Measurements from ENCODE around the gene MSI2.

Gene MSI2

DNA sequence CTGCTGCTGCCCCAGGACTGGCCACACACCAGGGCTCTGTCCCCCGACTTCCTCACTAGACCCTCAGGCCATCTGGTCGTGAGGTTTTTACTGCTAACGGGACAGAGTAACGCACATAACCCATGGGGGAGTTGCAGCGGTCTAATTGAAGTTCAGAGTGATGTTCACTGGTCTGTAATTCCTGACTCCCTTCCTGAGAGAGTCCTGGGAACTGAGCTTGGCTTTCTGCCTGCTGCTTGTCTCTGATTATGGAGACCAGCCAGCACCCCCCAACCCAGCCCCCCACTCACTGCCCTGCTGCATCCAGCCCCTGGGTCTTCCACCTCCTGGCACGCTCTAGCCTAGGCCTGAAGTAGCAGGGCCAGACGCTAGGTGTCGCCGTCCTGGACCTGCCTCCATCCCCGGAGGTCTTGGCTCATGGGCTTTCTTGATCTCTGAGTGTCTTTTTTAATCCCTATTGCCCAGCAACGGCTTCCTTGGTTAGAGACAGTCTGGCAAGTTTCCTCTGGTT lies 295.8 kb downstream of the MSI2 start:
- no peak for DNase-seq (ENCODE audit: low read depth in 2 of 2)

DNA sequence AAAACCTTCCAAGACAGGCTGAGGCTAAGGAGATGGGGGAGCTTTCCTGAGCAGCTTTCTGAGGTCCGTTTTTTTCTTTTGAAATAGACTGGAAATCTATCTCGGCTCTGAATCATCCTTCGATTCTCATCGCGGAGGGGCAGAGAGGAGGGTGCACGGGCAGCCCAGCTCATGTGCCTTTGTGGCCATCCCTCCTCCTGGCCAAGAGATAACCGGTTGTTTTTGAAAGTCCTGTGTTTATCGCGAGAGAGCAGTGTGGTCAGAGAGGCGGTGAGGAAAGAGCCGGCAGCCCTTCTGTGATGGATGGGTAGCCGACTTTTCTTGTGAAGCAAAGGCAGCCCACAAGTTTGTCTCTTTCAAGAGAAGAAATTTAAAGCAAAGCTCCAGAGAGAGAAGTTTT lies 297.2 kb downstream of the MSI2 start:
- DNase-seq (ENCODE audit: low read depth in 2 of 2) = no peak

- no peak for DNase-seq (ENCODE audit: low read depth in 2 of 2)
Measured at GRCh38 chr17:57553991-57554825, 297.9 kb downstream of the MSI2 start.

DNA sequence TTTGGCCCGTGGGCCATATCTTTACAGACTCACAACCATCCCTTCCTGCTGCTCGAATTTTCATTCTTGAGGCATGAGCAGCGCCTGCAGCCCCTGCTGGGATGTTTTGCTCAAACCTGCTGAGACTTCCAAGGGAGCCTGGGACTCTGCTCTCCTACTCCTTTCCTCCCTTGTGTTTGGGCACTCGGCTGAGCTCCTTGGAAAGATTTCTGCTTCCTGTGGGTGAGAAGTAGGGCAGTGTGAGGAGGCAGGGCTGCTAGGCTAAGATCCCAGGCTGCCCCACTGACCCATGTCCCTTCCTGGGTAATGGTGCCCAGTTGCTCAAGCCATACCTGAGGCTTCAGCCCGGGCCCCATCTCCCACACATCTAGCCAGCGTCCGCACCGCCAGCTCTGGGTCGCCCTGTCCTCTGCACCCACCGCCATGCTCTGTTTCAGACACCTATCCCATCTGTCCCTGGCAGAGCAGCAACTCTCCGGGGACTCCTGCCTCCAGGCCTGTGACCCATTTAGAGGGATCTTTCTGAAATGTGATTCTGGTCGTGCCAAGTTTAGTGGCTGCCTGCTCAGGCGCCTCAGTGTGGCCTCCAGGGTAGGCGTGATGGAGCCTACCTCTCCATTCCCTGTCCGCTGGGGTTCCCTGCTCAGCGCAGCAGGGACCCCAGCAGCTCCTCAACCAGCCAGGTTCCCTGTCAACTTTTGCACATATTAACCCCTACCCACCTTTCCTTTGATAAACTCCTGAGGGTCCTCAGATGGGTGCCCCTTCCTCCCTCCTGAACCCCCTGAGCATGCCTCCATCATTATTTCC lies 298.7 kb downstream of the MSI2 start:
- no peak for DNase-seq (ENCODE audit: low read depth in 2 of 2)

DNA sequence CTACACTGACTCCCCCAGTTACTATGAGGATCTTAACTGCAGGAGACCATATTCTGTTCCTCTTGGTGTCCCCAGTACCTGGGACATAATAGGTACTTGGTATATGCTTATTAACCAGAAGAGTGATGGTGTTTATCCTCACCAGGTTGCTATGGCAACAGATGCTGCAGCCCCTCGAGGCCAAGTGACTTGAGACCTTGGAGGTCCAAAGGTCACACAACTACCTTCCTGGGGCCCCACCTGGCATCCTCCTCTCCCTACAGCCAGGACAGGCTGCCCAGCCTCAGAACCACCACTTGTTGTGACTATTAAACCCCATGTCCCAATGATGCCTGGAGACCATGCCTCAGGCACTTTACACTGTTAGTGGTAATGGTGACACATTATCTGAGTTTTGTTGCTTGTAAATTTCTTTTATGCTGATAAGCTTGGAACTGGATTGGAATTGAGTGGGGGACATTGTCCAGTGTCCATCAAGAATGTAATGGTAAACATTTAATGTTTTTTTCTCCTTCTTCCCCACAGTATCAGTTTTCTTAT lies 299.4 kb downstream of the MSI2 start:
- no peak for DNase-seq (ENCODE audit: low read depth in 2 of 2)

- no peak for DNase-seq (ENCODE audit: low read depth in 2 of 2)
Measured at GRCh38 chr17:57556320-57556719, 300.0 kb downstream of the MSI2 start.

DNA sequence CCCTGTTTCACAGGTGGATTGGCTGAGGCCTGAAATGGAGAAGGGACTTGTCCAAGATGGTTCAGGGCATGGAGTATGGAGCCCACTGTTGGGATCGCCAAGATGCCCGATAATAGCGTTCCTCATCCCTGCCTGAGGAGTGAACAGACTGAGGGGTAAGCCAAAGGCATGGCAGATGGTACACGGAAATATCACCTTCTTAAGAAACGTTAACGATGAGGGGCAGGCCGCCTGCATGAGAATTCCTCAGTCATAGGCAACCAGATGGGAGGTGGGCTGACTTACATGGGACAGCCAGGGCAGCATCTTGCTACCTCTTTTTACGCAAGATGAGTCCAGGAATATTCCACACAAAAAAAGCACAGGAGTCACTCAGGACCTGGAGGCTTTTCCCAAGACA lies 300.7 kb downstream of the MSI2 start:
- DNase-seq (ENCODE audit: low read depth in 2 of 2) = no peak

- no peak for DNase-seq (ENCODE audit: low read depth in 2 of 2)
Measured at GRCh38 chr17:57557416-57557815, 301.1 kb downstream of the MSI2 start.

DNA sequence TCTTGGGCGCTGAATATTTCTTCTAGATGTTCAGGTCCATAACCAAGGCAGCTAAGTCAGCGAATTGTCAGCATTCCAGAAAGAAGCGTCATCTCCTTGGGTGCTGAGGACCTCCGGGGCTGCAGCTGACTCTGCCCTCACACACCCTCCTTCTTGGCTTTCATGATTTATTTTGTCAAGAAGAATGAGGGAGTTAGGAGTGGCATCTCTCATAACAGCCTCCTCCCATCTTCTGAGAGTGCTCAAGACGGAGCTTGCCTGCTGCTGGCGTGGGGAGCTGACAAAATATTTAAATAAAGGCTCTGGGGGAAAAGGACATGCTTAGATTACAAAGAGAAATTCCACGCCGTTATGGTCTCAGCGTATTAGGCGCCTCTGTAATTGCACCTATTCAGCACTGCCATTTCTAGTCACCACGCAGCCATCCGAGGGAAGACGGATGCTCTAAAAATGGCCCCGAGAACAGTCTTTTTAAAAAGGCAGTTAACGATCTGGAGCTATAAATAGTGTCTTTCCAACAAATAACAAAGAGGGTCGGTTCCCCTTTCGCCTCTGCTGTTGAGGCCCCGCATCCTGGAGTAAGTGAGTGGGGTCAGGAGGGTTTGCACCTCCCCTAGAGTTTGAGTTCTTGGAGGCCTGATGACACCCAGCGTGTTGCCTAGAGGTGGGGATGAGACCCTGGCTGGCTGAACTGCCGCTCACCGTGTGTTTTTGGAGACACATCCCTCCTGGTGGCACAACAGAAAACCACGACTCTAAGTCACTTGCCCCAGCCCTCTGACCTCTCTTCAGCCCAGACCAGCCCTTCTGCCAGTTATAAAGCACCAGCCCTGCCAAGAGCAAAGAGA lies 301.7 kb downstream of the MSI2 start:
- no peak for DNase-seq (ENCODE audit: low read depth in 2 of 2)

- DNase-seq (ENCODE audit: low read depth in 2 of 2) = no peak
Measured at GRCh38 chr17:57559226-57559625, 302.9 kb downstream of the MSI2 start.

DNA sequence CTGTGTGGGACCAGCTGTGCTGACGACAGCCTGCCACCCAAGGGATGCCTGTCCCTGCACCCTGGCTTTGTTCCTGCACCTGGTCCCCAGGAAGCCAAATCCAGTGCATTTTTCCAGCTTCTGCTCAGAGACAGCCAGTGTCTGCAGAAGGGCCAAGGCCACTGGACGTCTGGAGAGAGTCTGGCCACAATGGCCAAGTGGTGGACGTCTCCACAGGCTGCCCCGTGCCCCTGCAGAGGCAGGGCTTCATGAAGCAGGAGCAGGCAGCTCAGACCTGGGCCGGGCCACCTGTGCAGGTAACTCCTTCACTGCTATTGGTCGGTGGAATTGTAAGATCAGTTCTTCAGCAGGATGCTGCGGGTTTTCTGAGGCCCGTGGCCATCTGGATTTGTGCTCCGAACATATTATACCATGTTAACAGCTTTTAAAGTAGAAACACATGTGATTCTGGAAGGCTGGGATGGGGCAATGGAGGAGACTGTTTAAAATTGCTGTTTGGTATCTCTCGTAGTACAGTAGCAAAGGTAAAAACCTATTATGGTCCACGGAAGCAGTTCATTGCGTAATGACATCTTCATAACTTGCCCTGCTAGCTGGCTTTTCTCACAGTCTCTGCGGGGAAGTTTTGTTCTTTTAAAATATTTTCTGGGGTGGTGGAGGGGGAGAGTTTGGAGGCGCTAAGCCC lies 303.5 kb downstream of the MSI2 start:
- DNase-seq (ENCODE audit: low read depth in 2 of 2) = no peak

DNA sequence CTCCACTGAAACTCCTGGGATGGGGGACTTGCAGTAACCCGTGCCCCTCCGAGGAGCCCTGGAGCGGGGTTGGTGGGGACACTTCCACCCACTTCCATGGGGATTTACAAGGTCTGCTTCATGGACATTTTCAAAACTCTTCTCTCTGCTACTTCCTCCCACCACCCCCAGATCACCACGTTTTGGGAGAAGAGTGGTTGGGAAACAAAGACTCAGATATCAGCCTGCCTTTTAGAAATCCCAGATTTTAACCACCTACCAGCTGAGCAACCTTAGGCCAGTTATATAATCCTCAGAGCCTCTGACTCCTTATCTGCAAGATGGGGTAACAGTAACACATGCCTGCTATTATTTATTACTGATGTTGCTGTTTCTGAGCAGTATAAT lies 304.0 kb downstream of the MSI2 start:
- no peak for DNase-seq (ENCODE audit: low read depth in 2 of 2)

DNA sequence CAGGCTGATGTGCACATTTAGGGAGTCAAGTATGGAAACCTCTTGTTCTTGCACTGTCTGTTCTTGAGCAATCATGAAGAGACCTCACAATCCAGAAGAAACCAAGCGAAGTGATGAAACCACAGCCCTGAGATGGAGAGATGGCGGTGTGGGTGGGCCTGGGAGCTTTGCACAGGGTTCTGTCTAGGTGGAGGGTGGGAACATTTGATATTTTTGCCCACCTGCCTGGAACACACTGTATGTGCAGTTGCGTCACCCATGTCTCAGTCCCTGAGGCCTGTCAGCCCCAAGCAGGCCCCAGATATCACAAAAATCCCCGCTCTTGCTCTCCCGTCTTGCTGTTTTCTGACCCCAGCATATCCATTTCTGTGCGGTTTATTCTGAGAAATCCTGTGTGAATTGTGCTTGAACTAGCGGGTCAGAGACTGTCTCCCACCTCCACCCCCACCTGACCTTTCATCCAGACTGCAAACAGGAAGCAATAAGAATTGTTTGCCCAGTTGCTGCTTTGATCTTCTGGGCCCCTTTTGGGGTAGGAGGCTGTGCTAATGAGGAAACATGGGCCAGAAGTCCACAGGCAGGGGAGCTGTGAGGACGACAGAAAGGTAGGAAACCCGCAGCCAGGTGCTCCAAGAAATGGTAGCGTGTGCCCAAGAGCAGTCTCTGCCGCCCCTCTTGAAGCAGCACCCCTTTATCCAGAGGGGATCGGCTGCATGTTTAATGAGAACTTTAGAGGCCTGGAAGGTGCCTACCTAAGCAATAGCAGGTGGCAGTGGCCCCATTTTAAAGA lies 304.9 kb downstream of the MSI2 start:
- DNase-seq (ENCODE audit: low read depth in 2 of 2) = no peak

DNA sequence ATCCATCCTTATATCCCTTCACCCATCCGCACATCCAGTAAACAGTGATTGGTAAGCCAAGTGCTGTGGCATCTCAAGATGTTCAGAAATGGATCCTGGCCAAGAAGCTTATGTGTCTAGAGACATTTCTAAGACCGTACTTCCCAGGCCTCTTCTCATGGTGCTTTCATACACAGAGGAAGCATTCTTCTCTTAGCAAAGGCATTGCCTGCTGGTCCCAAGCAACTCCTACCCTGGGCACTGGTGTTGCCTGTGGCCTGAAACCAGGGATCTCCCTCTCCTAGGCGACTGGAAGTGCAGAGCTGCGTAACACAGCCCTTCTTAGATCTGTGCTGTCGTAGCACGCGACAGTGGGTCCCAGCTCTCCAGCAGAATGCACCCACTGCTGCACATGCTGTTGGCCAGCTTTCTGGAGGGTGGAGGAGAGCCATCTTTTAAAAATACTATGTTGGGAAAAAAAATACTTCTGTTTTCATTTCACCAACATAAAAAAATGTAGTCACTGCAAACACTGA lies 305.9 kb downstream of the MSI2 start:
- no peak for DNase-seq (ENCODE audit: low read depth in 2 of 2)

DNA sequence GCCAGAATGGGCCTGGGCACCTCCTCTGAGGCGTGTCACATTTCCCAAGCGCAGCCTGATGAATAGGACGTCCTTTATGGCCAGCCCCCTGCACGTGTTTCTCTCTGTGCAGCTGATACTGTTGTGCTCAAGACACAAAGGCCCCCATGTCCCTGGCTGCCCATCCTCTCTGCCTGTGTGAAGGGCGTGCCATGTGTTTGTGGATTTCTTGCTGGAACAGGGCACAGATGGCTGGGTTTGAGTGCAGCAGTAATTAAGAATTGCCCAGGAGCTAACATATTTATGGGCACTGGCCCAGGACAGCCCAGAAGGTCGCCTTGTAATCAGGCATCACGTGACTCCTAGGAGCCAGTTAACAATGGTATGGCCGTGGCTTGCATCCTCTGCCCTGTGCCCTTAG lies 307.6 kb downstream of the MSI2 start:
- no peak for DNase-seq (ENCODE audit: low read depth in 2 of 2)

- no peak for DNase-seq (ENCODE audit: low read depth in 2 of 2)
Measured at GRCh38 chr17:57565176-57565575, 308.9 kb downstream of the MSI2 start.

- no peak for DNase-seq (ENCODE audit: low read depth in 2 of 2)
Measured at GRCh38 chr17:57566721-57567120, 310.4 kb downstream of the MSI2 start.

- no peak for DNase-seq (ENCODE audit: low read depth in 2 of 2)
Measured at GRCh38 chr17:57567251-57567650, 310.9 kb downstream of the MSI2 start.

DNA sequence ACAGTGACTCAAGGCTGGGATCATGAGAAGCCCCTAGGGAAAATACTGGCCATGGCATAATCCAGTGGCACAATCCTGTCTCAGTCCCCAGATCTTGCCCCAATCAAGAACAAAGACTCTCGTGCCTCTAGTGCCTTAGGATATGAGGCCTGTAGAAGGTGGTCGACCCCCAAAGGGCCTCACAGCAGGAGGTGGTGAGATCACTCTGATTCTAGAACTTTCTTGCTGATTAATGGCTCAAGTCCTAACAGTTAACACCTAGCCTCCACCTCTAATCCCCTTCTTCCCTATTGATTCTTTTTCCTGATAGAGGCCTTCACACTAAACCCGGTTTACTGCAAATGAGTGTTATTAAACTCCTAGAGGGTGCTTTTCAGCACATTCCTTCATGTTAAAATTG lies 312.0 kb downstream of the MSI2 start:
- no peak for DNase-seq (ENCODE audit: low read depth in 2 of 2)

DNA sequence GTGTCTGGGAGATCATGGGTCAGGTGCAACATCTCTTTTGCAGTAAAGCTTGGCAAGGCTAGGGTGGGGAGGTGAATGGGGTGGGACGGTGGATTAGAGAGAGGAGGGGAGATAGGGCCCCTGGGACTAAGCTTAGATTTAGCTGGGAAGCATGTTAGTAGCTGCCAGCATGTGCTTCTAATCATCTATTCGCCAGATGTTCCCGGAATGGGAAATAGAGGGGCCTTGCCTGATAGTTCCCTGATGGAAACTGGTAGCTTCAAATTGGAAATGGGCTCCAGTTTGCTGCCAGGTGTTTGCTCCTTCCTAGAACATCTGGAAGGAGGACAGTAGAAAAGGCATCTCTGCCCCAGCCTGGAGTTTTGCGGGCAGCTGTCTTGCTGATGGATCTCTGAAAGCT lies 312.7 kb downstream of the MSI2 start:
- DNase-seq (ENCODE audit: low read depth in 2 of 2) = no peak

Measured in stimulated activated CD8-positive, alpha-beta memory T cell treated with anti-CD3 and anti-CD28 coated beads, Interleukin-2, amount 100 ng/mL, for 1 hour (primary cell).